GM20000 (cell line): ENCODE data around the gene DNAJC4.

ENCODE experiments used
- DNase-seq: peaks from one replicate; pipeline ENCODE4 v3.0.0; 2012; ENCODE audit warnings: low spot score
- CTCF ChIP-seq: IDR thresholded peaks from 2 replicates; pipeline ENCODE4 v1.5.1; 2012; ENCODE audit warnings: mild to moderate bottlenecking, control low read depth; ENCODE audit errors: extremely low read depth, missing control alignments

The DNAJC4 gene

DNA sequence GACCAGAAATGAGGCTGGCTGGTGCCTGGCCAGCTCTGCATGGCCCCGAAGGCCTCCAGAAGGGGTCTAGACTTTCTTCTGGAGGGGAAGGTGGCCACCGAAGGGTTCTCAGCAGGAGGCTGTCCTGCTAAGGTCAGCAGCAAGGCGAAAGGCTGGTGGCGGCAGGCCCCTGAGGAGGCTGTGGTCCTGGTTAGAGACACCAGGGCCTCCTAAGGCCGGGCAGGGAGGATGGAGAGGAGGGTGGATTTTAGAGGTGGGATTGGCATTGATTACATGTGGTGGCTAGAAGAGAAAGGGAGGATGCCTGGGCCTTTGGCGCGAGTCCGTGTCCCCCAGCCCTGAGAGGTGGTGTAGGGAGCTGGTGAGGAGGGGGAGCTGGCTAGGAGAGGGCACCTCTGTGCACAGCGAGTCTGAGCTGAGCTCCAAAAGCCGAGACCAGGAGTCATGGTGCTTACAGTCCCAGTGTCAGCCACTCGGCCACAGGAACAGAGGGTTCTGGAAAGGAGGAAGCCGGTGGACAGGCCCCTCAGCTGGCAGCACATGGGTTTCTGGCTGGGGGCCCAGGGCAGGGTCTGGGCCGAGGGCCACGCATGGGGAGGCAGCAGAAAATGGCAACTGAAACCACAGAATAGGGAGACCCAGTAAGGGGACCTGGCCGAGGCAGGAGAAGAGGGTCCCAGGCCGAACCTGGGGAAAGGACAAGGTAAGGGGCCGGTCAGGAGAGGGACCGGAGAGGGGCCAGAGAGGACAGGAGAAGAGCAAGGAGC, 21.4 kb upstream of the DNAJC4 start:
- TF ChIP-seq CTCF = no peak
- DNase-seq = no peak

GRCh38 chr11:64209563-64209843, 20.8 kb upstream of the DNAJC4 start:
- TF ChIP-seq CTCF = no peak
- DNase-seq = no peak

DNA sequence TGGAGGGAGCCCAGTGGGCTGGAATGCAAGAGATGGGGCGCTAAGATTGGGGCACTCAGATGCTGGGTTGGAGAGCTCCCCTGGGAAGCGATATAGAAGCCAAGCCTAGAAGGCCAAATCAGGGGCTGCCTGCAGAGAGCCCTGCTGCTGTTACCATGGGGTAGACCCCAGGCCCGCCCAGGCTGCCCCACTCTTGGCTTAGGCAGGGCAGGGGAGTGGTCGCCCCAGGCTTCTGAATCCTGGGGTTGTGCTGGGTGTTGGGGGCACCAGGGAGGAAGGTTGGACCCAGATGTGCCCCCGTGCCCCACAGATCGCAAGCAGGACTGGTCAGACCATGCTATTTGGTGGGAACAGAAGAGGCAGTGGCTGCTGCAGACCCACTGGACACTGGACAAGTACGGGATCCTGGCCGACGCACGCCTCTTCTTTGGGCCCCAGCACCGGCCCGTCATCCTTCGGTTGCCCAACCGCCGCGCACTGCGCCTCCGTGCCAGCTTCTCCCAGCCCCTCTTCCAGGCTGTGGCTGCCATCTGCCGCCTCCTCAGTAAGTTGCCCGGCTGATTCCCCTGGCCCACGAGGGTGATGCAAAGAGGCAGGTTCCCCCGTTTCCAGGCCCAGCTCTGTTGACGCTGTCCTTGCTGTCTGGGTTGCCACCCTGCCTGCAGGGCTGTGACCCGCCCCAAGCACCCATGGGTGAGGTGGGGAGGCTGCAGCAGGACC, 19.9 kb upstream of the DNAJC4 start:
- TF ChIP-seq CTCF = no peak
- no peak for DNase-seq

DNA sequence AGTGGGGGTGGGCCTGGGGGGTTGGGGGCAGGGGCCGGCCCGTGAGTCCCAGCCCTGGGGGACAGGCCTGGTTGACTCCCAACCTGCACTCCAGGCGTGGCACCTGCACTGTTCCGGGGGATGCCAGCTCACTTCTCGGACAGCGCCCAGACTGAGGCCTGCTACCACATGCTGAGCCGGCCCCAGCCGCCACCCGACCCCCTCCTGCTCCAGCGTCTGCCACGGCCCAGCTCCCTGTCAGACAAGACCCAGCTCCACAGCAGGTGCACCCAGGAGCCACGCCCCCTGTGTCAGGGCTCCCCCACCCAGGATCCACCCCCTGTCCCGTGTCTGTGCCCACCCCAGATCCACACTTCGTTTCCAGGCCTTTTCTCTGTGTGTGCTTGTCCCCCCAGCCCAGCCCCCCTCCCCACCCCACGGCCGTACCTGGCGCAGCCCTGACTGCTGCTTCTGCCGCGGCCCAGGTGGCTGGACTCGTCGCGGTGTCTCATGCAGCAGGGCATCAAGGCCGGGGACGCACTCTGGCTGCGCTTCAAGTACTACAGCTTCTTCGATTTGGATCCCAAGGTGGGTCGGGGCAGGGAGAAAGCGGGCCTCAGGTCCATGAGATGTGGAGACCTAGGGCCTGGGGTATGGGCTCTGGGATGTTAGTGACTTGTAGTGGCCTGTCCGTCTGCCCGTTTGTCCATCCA, 19.0 kb upstream of the DNAJC4 start:
- no peak for DNase-seq
- no peak for TF ChIP-seq CTCF

- no peak for TF ChIP-seq CTCF
- DNase-seq = no peak
Observed at GRCh38 chr11:64216879-64217278, 13.5 kb upstream of the DNAJC4 start.

DNA sequence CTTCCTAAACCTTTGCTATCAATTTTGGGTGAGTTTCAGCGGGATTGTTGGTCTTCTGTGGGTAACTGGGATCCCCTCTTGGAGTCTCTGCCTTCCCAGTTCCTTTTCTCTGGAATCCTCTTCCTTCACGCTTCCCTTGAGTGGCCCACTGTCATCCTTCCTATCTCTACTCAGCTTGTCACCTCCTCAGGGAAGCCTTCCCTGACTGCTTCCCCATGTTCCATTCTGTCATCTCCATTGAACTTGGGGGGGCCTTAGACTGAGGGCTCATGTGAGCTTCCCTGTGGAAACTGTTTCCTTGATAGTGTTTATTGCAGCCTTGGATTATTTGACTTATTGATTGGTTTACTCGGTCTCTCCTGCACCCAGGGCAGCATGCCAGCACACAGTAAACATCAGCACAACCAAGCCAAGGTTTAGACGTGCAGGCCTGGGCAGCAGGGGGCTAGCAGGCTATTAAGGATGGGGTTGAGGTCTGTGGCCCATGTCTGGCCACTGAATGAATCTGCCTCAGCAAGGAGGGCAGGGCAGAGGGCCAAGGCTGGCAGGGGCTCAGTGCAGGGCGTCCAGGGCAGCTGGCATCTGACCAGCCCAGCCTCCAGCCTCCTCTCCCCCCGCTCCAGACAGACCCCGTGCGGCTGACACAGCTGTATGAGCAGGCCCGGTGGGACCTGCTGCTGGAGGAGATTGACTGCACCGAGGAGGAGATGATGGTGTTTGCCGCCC, 11.6 kb upstream of the DNAJC4 start:
- no peak for TF ChIP-seq CTCF

DNA sequence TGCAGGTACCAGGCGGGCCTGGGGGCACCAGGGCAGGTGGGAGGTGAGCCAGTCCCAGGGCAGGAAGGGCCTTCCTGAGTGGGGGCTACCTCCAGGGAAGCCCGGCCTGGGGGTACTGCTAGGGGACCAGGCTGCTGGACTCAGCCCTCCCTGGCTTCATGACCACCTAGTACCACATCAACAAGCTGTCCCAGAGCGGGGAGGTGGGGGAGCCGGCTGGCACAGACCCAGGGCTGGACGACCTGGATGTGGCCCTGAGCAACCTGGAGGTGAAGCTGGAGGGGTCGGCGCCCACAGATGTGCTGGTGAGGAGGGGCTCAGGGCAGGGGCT, 11.0 kb upstream of the DNAJC4 start:
- no peak for DNase-seq
- TF ChIP-seq CTCF = no peak

More for the DNA sequence above, 11.6 kb upstream of the DNAJC4 start:
- no peak for DNase-seq
